ENCODE measurements around the gene RPGRIP1. TPM values are rescaled to one million over a fixed set of nuclear protein-coding genes. Genes with fewer than 3 reads are reported as not detected.
"Not testable (repeated sequence)": the region's sequence is repeated elsewhere in the genome, so short reads cannot be mapped to it uniquely, and the experiment has no call there.

Gene RPGRIP1
- total RNA-seq, 3 donors from 2014 or later, result 0.33 to 10.4 (median 0.48) TPM

DNA sequence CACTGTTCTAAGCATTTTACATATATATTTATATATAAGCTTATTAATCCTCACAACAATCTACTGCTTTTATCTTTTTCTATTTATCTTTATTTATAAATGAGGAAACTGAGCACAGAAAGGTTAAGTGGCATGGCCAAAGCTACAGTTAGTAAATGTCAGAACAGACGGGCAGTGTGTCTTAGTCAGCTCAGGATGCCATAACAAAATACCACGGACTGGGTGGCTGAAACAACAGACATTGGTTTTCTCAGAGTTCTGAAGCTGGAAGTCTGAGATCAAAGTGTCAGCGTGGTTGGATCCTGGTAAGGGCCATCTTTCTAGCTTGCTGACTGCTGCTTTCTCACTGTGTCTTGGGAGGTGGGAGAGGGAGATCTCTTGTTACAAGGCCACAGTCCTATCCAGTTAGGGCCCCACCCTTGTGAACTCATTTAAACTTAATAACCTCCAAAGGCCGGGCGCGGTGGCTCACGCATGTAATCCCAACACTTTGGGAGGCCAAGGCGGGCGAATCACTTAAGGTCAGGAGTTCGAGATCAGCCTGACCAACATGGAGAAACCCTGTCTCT is 19.8 kb downstream of the RPGRIP1 start:
- Histone ChIP-seq H3K36me3 (no peaks in the 10 kb centered on the region), H3K9me3 (no peaks in the 10 kb centered on the region), H3K4me3 (no peak overlapping the region), H3K27ac (no peak overlapping the region), H3K27me3 (no peaks in the 10 kb centered on the region), H3K4me1 (no peaks in the 10 kb centered on the region)
- no peak for DNase-seq (ENCODE audit: low spot score in 2 of 2)
- intact Hi-C loops (cut with DNase I; ENCODE audit: low total_unique reads), result no loop called here
- no peak for TF ChIP-seq CTCF (IDR thresholded peaks at IDR 0.05)

DNA sequence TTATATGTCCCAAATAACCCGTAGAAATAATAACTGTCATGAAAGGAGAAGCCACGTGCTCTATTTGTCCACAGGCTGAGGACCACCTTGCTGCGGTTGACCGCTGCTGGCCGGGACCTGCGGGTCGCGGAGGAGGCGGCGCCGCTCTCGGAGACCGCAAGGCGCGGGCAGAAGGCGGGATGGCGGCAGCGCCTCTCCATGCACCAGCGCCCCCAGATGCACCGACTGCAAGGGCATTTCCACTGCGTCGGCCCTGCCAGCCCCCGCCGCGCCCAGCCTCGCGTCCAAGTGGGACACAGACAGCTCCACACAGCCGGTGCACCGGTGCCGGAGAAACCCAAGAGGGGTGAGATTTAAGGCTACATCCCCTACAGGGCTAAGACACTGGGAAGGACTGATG is 21.0 kb downstream of the RPGRIP1 start:
- no peaks in the 10 kb centered on the region for H3K36me3 ChIP-seq
- peak in 1 of 3 donors; percentile 12 for TF ChIP-seq CTCF (IDR thresholded peaks at IDR 0.05)
- TF ChIP-seq POLR2A (IDR thresholded peaks at IDR 0.05), result no peak
- TF ChIP-seq POLR2AphosphoS5 (IDR thresholded peaks at IDR 0.05), result no peak
- H3K4me3 ChIP-seq, result peak overlapping the region in 2 of 3 donors; percentile 41 to 63
- no peak overlapping the region for H3K27ac ChIP-seq
- intact Hi-C loops (cut with DNase I; ENCODE audit: low total_unique reads), result no loop called here
- no peaks in the 10 kb centered on the region for H3K27me3 ChIP-seq
- no peaks in the 10 kb centered on the region for H3K4me1 ChIP-seq
- no peaks in the 10 kb centered on the region for H3K9me3 ChIP-seq
- DNase-seq (ENCODE audit: low spot score in 2 of 2), result no peak

- no peak for DNase-seq (ENCODE audit: low spot score in 2 of 2)
Observed at GRCh38 chr14:21302013-21302835, 22.3 kb downstream of the RPGRIP1 start.

GRCh38 chr14:21302836-21303140 is 22.9 kb downstream of the RPGRIP1 start:
- DNase-seq (ENCODE audit: low spot score in 2 of 2); H3K4me3 ChIP-seq; H3K36me3 ChIP-seq; H3K4me1 ChIP-seq; intact Hi-C loops (cut with DNase I; ENCODE audit: low total_unique reads); H3K9me3 ChIP-seq; H3K27me3 ChIP-seq; H3K27ac ChIP-seq: not testable (repeated sequence)

More at GRCh38 chr14:21302013-21302835, 22.3 kb downstream of the RPGRIP1 start:
- H3K4me3 ChIP-seq, result no peak overlapping the region
- H3K9me3 ChIP-seq, result no peaks in the 10 kb centered on the region
- H3K36me3 ChIP-seq, result no peaks in the 10 kb centered on the region
- H3K27me3 ChIP-seq, result no peaks in the 10 kb centered on the region
- intact Hi-C loops (cut with DNase I; ENCODE audit: low total_unique reads), result no loop called here
- no peaks in the 10 kb centered on the region for H3K4me1 ChIP-seq
- TF ChIP-seq CTCF (IDR thresholded peaks at IDR 0.05) (no peak), POLR2AphosphoS5 (IDR thresholded peaks at IDR 0.05) (no peak), POLR2A (IDR thresholded peaks at IDR 0.05) (no peak)
- H3K27ac ChIP-seq, result no peak overlapping the region

DNA sequence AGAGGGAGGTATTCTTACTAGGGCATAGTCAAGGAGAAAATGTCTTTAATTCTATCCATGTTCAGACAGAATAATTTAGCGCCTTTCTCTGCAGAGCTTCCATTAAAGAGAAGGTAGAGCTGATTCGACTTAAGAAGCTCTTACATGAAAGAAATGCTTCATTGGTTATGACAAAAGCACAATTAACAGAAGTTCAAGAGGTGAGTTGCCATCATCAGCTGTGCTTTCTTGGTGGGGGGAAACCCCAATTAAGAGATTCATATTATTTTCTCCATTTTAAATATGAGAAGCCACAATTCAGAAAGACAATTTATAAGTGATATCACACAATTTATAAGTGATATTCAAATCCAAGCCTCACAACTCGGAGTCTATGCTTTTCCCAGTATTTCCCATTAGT is 27.8 kb downstream of the RPGRIP1 start:
- H3K36me3 ChIP-seq, result no peaks in the 10 kb centered on the region
- H3K4me1 ChIP-seq, result no peaks in the 10 kb centered on the region
- H3K4me3 ChIP-seq, result no peak overlapping the region
- no peaks in the 10 kb centered on the region for H3K9me3 ChIP-seq
- H3K27ac ChIP-seq, result peak overlapping the region; percentile 85
- intact Hi-C loops (cut with DNase I; ENCODE audit: low total_unique reads), result no loop called here
- no peaks in the 10 kb centered on the region for H3K27me3 ChIP-seq
- TF ChIP-seq CTCF (IDR thresholded peaks at IDR 0.05), result no peak
- TF ChIP-seq POLR2A (IDR thresholded peaks at IDR 0.05), result no peak
- no peak for TF ChIP-seq POLR2AphosphoS5 (IDR thresholded peaks at IDR 0.05)
- DNase-seq (ENCODE audit: low spot score in 2 of 2), result no peak

Measured in breast epithelium (tissue), 4 donors.